WTC11 (cell line): ENCODE data around the gene KRTAP5-6. TPM values are rescaled to one million over a fixed set of nuclear protein-coding genes. Genes with fewer than 3 reads are reported as not detected.

Experiments
- ATAC-seq: fragments of 200-7000 bp; cut with Tn5 transposase; 2 replicates; pipeline ENCODE4 v1.10.0; 2021; ENCODE audit warnings: mild to moderate bottlenecking, moderate library complexity
- CTCF ChIA-PET: fragments of 300-600 bp; sonication (Branson Sonifier 250); formaldehyde crosslinking; loops from one replicate; lab custom pipeline; 2021; ENCODE audit warnings: antibody characterized with exemption; lab: Charles Lee
- POLR2A ChIA-PET: fragments of 350-600 bp; sonication (Branson Sonifier 250); formaldehyde crosslinking; loops from one replicate; lab custom pipeline; 2021; ENCODE audit warnings: antibody characterized with exemption; lab: Charles Lee
- DNase-seq: peaks from one replicate; pipeline ENCODE4 v3.0.0; 2021; ENCODE audit warnings: low spot score
- H3K27ac Mint-ChIP-seq: 2 replicates; pipeline ENCODE4 v1.8.0; 2021; ENCODE audit warnings: mixed read lengths
- H3K27me3 Mint-ChIP-seq: 2 replicates; pipeline ENCODE4 v1.8.0; 2021; ENCODE audit warnings: low read depth, mild to moderate bottlenecking, moderate library complexity, mixed read lengths
- H3K36me3 Mint-ChIP-seq: 2 replicates; pipeline ENCODE4 v1.8.0; 2021; ENCODE audit warnings: mixed read lengths
- H3K4me1 Mint-ChIP-seq: 2 replicates; pipeline ENCODE4 v1.8.0; 2022; ENCODE audit warnings: mixed read lengths
- H3K4me3 Mint-ChIP-seq: 2 replicates; pipeline ENCODE4 v1.8.0; 2021; ENCODE audit warnings: mild to moderate bottlenecking, moderate library complexity, mixed read lengths
- H3K9me3 Mint-ChIP-seq: 2 replicates; pipeline ENCODE4 v1.8.0; 2021; ENCODE audit warnings: mixed read lengths
- AFF4 ChIP-seq: sonication (generic); formaldehyde crosslinking; IDR thresholded peaks from 2 replicates; pipeline ENCODE4 v1.8.1; 2023; ENCODE audit warnings: mild to moderate bottlenecking, missing genetic modification reagents, borderline replicate concordance
- AR ChIP-seq: fragments of 250-450 bp; sonication (Bioruptor Pico); IDR thresholded peaks from 2 replicates; pipeline ENCODE4 v1.9.0; 2021; ENCODE audit warnings: mild to moderate bottlenecking
- ATF6 ChIP-seq: sonication (generic); formaldehyde crosslinking; IDR thresholded peaks from 2 replicates; pipeline ENCODE4 v1.8.1; 2023; ENCODE audit warnings: mild to moderate bottlenecking, missing genetic modification reagents
- E2F1 ChIP-seq: sonication (generic); formaldehyde crosslinking; IDR thresholded peaks from 2 replicates; pipeline ENCODE4 v1.8.0; 2022; ENCODE audit warnings: mild to moderate bottlenecking, missing genetic modification reagents
- E2F4 ChIP-seq: sonication (generic); formaldehyde crosslinking; IDR thresholded peaks from 2 replicates; pipeline ENCODE4 v1.8.1; 2022; ENCODE audit warnings: low read depth, mild to moderate bottlenecking, moderate library complexity, missing genetic modification reagents, borderline replicate concordance
- ELF4 ChIP-seq: sonication (generic); formaldehyde crosslinking; IDR thresholded peaks from 2 replicates; pipeline ENCODE4 v1.8.1; 2022; ENCODE audit warnings: low read depth, mild to moderate bottlenecking, moderate library complexity, missing genetic modification reagents
- GABPB1 ChIP-seq: sonication (generic); formaldehyde crosslinking; IDR thresholded peaks from 2 replicates; pipeline ENCODE4 v1.8.1; 2023; ENCODE audit warnings: mild to moderate bottlenecking, missing genetic modification reagents
- HMGA2 ChIP-seq: fragments of 250-450 bp; sonication (Bioruptor Pico); IDR thresholded peaks from 2 replicates; pipeline ENCODE4 v1.4.0; 2021; ENCODE audit warnings: mild to moderate bottlenecking, moderate library complexity
- IRF2 ChIP-seq: sonication (generic); formaldehyde crosslinking; IDR thresholded peaks from 2 replicates; pipeline ENCODE4 v1.8.0; 2022; ENCODE audit warnings: low read depth, missing genetic modification reagents, borderline replicate concordance
- RORB ChIP-seq: fragments of 250-450 bp; sonication (Bioruptor Pico); IDR thresholded peaks from 2 replicates; pipeline ENCODE4 v1.9.0; 2021; ENCODE audit warnings: mild to moderate bottlenecking
- TEAD1 ChIP-seq: sonication (generic); formaldehyde crosslinking; IDR thresholded peaks from 2 replicates; pipeline ENCODE4 v1.8.0; 2022; ENCODE audit warnings: mild to moderate bottlenecking, missing genetic modification reagents
- ZNF317 ChIP-seq: sonication (generic); formaldehyde crosslinking; IDR thresholded peaks from 2 replicates; pipeline ENCODE4 v1.8.1; 2023; ENCODE audit warnings: low read depth, mild to moderate bottlenecking, moderate library complexity, missing genetic modification reagents, borderline replicate concordance
- ZNF671 ChIP-seq: fragments of 250-450 bp; sonication (Bioruptor Pico); IDR thresholded peaks from 2 replicates; pipeline ENCODE4 v1.8.0; 2021; ENCODE audit warnings: mild to moderate bottlenecking
- total RNA-seq: library from RNA; stranded (reverse); gene quantifications from 3 replicates; pipeline ENCODE4 v1.2.3, GENCODE V29; 2021

KRTAP5-6 gene
- total RNA-seq, 1 experiment from 2014 or later, result 0.35 TPM

GRCh38 chr11:1671658-1672057 is 25.3 kb upstream of the KRTAP5-6 start:
- ATAC-seq (no peak), DNase-seq (no peak)
- Mint-ChIP-seq H3K36me3 (no peaks in the 10 kb centered on the region), H3K4me1 (no peaks in the 10 kb centered on the region), H3K4me3 (no peak overlapping the region), H3K9me3 (no peaks in the 10 kb centered on the region), H3K27ac (no peak overlapping the region), H3K27me3 (peaks cover 13% of the 10 kb centered on the region)
- ChIA-PET CTCF (interaction anchor here (1.1 to 2.3 kb wide), 2 partner anchors 19 to 22 kb away, joined by 4 to 11 read pairs; no protein-coding TSS in a partner anchor), POLR2A (no interaction called here)
- no peak for TF ChIP-seq GABPB1
- no peak for TF ChIP-seq TEAD1 (CRISPR knock-in tag)
- TF ChIP-seq ATF6 (CRISPR knock-in tag), result no peak
- no peak for TF ChIP-seq RORB
- no peak for TF ChIP-seq ZNF671 (CRISPR knock-in tag)
- no peak for TF ChIP-seq E2F4 (CRISPR knock-in tag)

GRCh38 chr11:1672613-1673350 is 24.2 kb upstream of the KRTAP5-6 start:
- DNase-seq (no peak), ATAC-seq (no peak)
- POLR2A ChIA-PET, result no interaction called here
- Mint-ChIP-seq H3K4me3 (no peak overlapping the region), H3K36me3 (no peaks in the 10 kb centered on the region), H3K4me1 (no peaks in the 10 kb centered on the region), H3K9me3 (no peaks in the 10 kb centered on the region), H3K27me3 (peaks cover 13% of the 10 kb centered on the region), H3K27ac (no peak overlapping the region)
- CTCF ChIA-PET, result interaction anchor here (2.3 kb wide), 1 partner anchor 20 kb away, joined by 11 read pairs; no protein-coding TSS in a partner anchor
- TF ChIP-seq ELF4 (CRISPR knock-in tag), result no peak

- POLR2A ChIA-PET, result no interaction called here
- CTCF ChIA-PET, result interaction anchor here (2.3 to 8.0 kb wide), 2 partner anchors 20 to 21 kb away, joined by 11 to 45 read pairs; no protein-coding TSS in a partner anchor
- Mint-ChIP-seq H3K27ac (no peak overlapping the region), H3K9me3 (no peaks in the 10 kb centered on the region), H3K27me3 (peaks cover 10% of the 10 kb centered on the region), H3K4me1 (no peaks in the 10 kb centered on the region), H3K4me3 (no peak overlapping the region), H3K36me3 (no peaks in the 10 kb centered on the region)
- TF ChIP-seq IRF2 (CRISPR knock-in tag) (no peak), E2F1 (CRISPR knock-in tag) (no peak)
- ATAC-seq (no peak), DNase-seq (no peak)
Measured at GRCh38 chr11:1673446-1674172, 23.4 kb upstream of the KRTAP5-6 start.

- Mint-ChIP-seq H3K36me3 (no peaks in the 10 kb centered on the region), H3K4me3 (no peak overlapping the region), H3K4me1 (no peaks in the 10 kb centered on the region), H3K9me3 (no peaks in the 10 kb centered on the region), H3K27me3 (peaks cover 10% of the 10 kb centered on the region), H3K27ac (no peak overlapping the region)
- ChIA-PET CTCF (interaction anchor here (1.0 to 8.0 kb wide), 6 partner anchors 19 to 327 kb away, joined by 3 to 45 read pairs (median 5); no protein-coding TSS in a partner anchor), POLR2A (no interaction called here)
- no peak for DNase-seq
- no peak for ATAC-seq
- no peak for TF ChIP-seq HMGA2 (CRISPR knock-in tag)
- TF ChIP-seq AR (CRISPR knock-in tag), result no peak
- no peak for TF ChIP-seq ZNF317
- no peak for TF ChIP-seq AFF4
Measured at GRCh38 chr11:1674173-1675131, 22.5 kb upstream of the KRTAP5-6 start.
